Right cardiac atrium (tissue), 5 donors: ENCODE measurements around the gene ZNF597. TPM values are rescaled to one million over a fixed set of nuclear protein-coding genes. Genes with fewer than 3 reads are reported as not detected.
"Not testable (repeated sequence)": the region's sequence is repeated elsewhere in the genome, so short reads cannot be mapped to it uniquely, and the experiment has no call there.

ENCODE experiments used
- ATAC-seq, 2 donors: fragments of 200-7000 bp; cut with Tn5 transposase; one replicate each; pipeline versions ENCODE4 v1.8.0 to v1.9.1; 2020; ENCODE audit warnings: moderate library complexity in 2 of 2, mild to moderate bottlenecking in 1 of 2
- DNase-seq, 3 donors: peaks; one replicate each; pipeline ENCODE4 v3.0.0-alpha.2; 2020
- H3K27ac ChIP-seq: one replicate; pipeline ENCODE4 v1.5.1; 2013; ENCODE audit warnings: mild to moderate bottlenecking, low read length, control low read depth, moderate library complexity
- H3K27me3 ChIP-seq: one replicate; pipeline ENCODE4 v1.6.1; 2013; ENCODE audit not compliant: control insufficient read depth, insufficient read depth
- H3K4me1 ChIP-seq: one replicate; pipeline ENCODE4 v1.6.1; 2013; ENCODE audit warnings: low read length; ENCODE audit not compliant: control insufficient read depth, insufficient read depth
- H3K4me3 ChIP-seq: one replicate; pipeline ENCODE4 v1.5.1; 2013; ENCODE audit warnings: low read length, control low read depth
- H3K9me3 ChIP-seq: one replicate; pipeline ENCODE4 v1.6.1; 2013; ENCODE audit warnings: low read length; ENCODE audit not compliant: control insufficient read depth
- WGBS: extraction: QIAGEN DNeasy Blood & Tissue Kit; methylation state at CpG from one replicate; pipeline ENCODE4 v1.1.7; 2013; 5-methylcytosine and 5-hydroxymethylcytosine counted together
- intact Hi-C, 4 donors: fragments of 100-400 bp; cut with DNase I; formaldehyde crosslinking; loops; one replicate each; pipeline versions ENCODE4 v1.11.0 to v1.14.0; 2022 to 2023
- polyA plus RNA-seq: library from polyadenylated mRNA; stranded (reverse); fragments of 200-250 nt; gene quantifications from one replicate; pipeline ENCODE4 v1.2.3, GENCODE V29; 2013
- total RNA-seq, 4 donors: library from RNA; stranded (reverse); fragmentation: NEBNext Ultra II Directional; extraction: Animal tissue kit (Norgen Biotek cat#: 25700); gene quantifications; one replicate each; pipeline ENCODE4 v1.2.1, GENCODE V29; 2021
- donor health status: healthy with polysubstance abuse.
- donor health status: DM: no; HTN: yes; CAD: no.
- donor health status: DM: no; HTN: no; CAD: no.
- donor health status: DM: no; HTN: yes; CAD: no; lungs with severe emphysema.
- donor health status: DM: yes; HTN: yes; CAD: no.

The ZNF597 gene
- total and polyA plus RNA-seq, 5 donors, result 0.88 to 3.5 (median 2.1) TPM

- no peaks in the 10 kb centered on the region for H3K27me3 ChIP-seq
- WGBS, result 56% methylated on average over 16 of the region's 16 CpGs
- DNase-seq (peak in 1 of 3 donors; percentile 69), ATAC-seq (peak; percentile 49 to 54)
- intact Hi-C loops, result loop anchor here in 1 of 4 donors (5.0 kb wide), 1 partner anchor 108 kb away; no protein-coding TSS in a partner anchor
- H3K4me1 ChIP-seq, result peaks cover 7% of the 10 kb centered on the region
- no peak overlapping the region for H3K4me3 ChIP-seq
- no peaks in the 10 kb centered on the region for H3K9me3 ChIP-seq
- no peak overlapping the region for H3K27ac ChIP-seq
Observed at GRCh38 chr16:3474136-3474779, 31.0 kb upstream of the ZNF597 start.

GRCh38 chr16:3473596-3473943 lies 30.3 kb upstream of the ZNF597 start:
- H3K4me3 ChIP-seq, ATAC-seq, H3K9me3 ChIP-seq, H3K27me3 ChIP-seq, H3K4me1 ChIP-seq, H3K27ac ChIP-seq: not testable (repeated sequence)
- DNase-seq, result peak in 1 of 3 donors; percentile 4
- 98% methylated on average over 3 of the region's 3 CpGs for WGBS
- intact Hi-C loops, result loop anchor here in 1 of 4 donors (5.0 kb wide), 1 partner anchor 109 kb away; no protein-coding TSS in a partner anchor

- peaks cover 13% of the 10 kb centered on the region for H3K4me1 ChIP-seq
- ATAC-seq, result no peak
- H3K27ac ChIP-seq, result no peak overlapping the region
- 84% methylated on average over 10 of the region's 10 CpGs for WGBS
- DNase-seq, result peak in 1 of 3 donors; percentile 9
- intact Hi-C loops, result loop anchor here in 1 of 4 donors (5.0 kb wide), 1 partner anchor 109 kb away; no protein-coding TSS in a partner anchor
- H3K9me3 ChIP-seq, result no peaks in the 10 kb centered on the region
- no peak overlapping the region for H3K4me3 ChIP-seq
- H3K27me3 ChIP-seq, result no peaks in the 10 kb centered on the region
Observed at GRCh38 chr16:3472878-3473595, 29.7 kb upstream of the ZNF597 start.

- no peak overlapping the region for H3K27ac ChIP-seq
- 92% methylated on average over 20 of the region's 20 CpGs for WGBS
- intact Hi-C loops, result loop anchor here in 1 of 4 donors (5.0 kb wide), 1 partner anchor 111 kb away; no protein-coding TSS in a partner anchor
- H3K9me3 ChIP-seq, result no peaks in the 10 kb centered on the region
- peaks cover 21% of the 10 kb centered on the region for H3K4me1 ChIP-seq
- ATAC-seq (no peak), DNase-seq (peak in 1 of 3 donors; percentile 37)
- H3K27me3 ChIP-seq, result no peaks in the 10 kb centered on the region
- no peak overlapping the region for H3K4me3 ChIP-seq
Observed at GRCh38 chr16:3471518-3472176, 28.3 kb upstream of the ZNF597 start.

GRCh38 chr16:3470723-3471122 lies 27.4 kb upstream of the ZNF597 start:
- Histone ChIP-seq H3K27me3 (no peaks in the 10 kb centered on the region), H3K27ac (no peak overlapping the region), H3K4me1 (peaks cover 26% of the 10 kb centered on the region), H3K9me3 (no peaks in the 10 kb centered on the region), H3K4me3 (no peak overlapping the region)
- 78% methylated on average over 9 of the region's 9 CpGs for WGBS
- intact Hi-C loops, result loop anchor here in 1 of 4 donors (5.0 kb wide), 1 partner anchor 112 kb away; no protein-coding TSS in a partner anchor
- ATAC-seq (peak in 1 of 2 donors; percentile 18), DNase-seq (peak in 1 of 3 donors; percentile 19)

- H3K27me3 ChIP-seq, result no peaks in the 10 kb centered on the region
- intact Hi-C loops, result loop anchor here in 1 of 4 donors (5.0 kb wide), 1 partner anchor 113 kb away; no protein-coding TSS in a partner anchor
- peaks cover 31% of the 10 kb centered on the region for H3K4me1 ChIP-seq
- no peaks in the 10 kb centered on the region for H3K9me3 ChIP-seq
- H3K4me3 ChIP-seq, result no peak overlapping the region
- 85% methylated on average over 7 of the region's 7 CpGs for WGBS
- H3K27ac ChIP-seq, result no peak overlapping the region
- no peak for DNase-seq
- ATAC-seq, result no peak
Observed at GRCh38 chr16:3469736-3470135, 26.4 kb upstream of the ZNF597 start.

- Histone ChIP-seq H3K27ac (no peak overlapping the region), H3K4me3 (no peak overlapping the region), H3K27me3 (no peaks in the 10 kb centered on the region), H3K9me3 (no peaks in the 10 kb centered on the region), H3K4me1 (peaks cover 33% of the 10 kb centered on the region)
- intact Hi-C loops, result no loop called here
- ATAC-seq, result no peak
- 70% methylated on average over 15 of the region's 15 CpGs for WGBS
- DNase-seq, result no peak
Observed at GRCh38 chr16:3468501-3468900, 25.2 kb upstream of the ZNF597 start.

GRCh38 chr16:3467921-3468320 lies 24.6 kb upstream of the ZNF597 start:
- 82% methylated on average over 4 of the region's 4 CpGs for WGBS
- no peak for DNase-seq
- H3K4me3 ChIP-seq, result no peak overlapping the region
- H3K4me1 ChIP-seq, result peaks cover 30% of the 10 kb centered on the region
- no peaks in the 10 kb centered on the region for H3K9me3 ChIP-seq
- no peak overlapping the region for H3K27ac ChIP-seq
- no peaks in the 10 kb centered on the region for H3K27me3 ChIP-seq
- no peak for ATAC-seq
- intact Hi-C loops, result no loop called here

GRCh38 chr16:3467182-3467581 lies 23.9 kb upstream of the ZNF597 start:
- no peak overlapping the region for H3K4me3 ChIP-seq
- H3K9me3 ChIP-seq, result no peaks in the 10 kb centered on the region
- WGBS, result 90% methylated on average over 8 of the region's 8 CpGs
- DNase-seq (no peak), ATAC-seq (peak; percentile 21 to 28)
- H3K27me3 ChIP-seq, result no peaks in the 10 kb centered on the region
- intact Hi-C loops, result no loop called here
- H3K27ac ChIP-seq, result no peak overlapping the region
- peaks cover 30% of the 10 kb centered on the region for H3K4me1 ChIP-seq

- Histone ChIP-seq H3K27me3 (no peaks in the 10 kb centered on the region), H3K27ac (peak overlapping the region; percentile 59), H3K4me3 (no peak overlapping the region), H3K9me3 (no peaks in the 10 kb centered on the region), H3K4me1 (peaks cover 33% of the 10 kb centered on the region)
- DNase-seq (peak in 1 of 3 donors; percentile 68), ATAC-seq (peak; percentile 37 to 59)
- 72% methylated on average over 21 of the region's 21 CpGs for WGBS
- intact Hi-C loops, result no loop called here
Observed at GRCh38 chr16:3465911-3466584, 22.7 kb upstream of the ZNF597 start.
